Neuronal stem cell (in vitro differentiated cells): ENCODE data around the gene FNDC8.
A peak's percentile ranks its signal among the peaks of the same experiment; 100 is the strongest.

Experiments used
- DNase-seq: peaks from one replicate; pipeline ENCODE4 v3.0.0-alpha.2; 2013; ENCODE audit warnings: low spot score
- H2AFZ ChIP-seq: one replicate; pipeline ENCODE4 v1.6.1; 2013; ENCODE audit warnings: mild to moderate bottlenecking, low read length, inconsistent platforms
- H2AK5ac ChIP-seq: 2 replicates; pipeline ENCODE4 v1.6.1; 2013; ENCODE audit warnings: low read depth, mild to moderate bottlenecking, inconsistent platforms, low read length, moderate library complexity, mixed read lengths
- H2BK120ac ChIP-seq: 2 replicates; pipeline ENCODE4 v1.6.1; 2013; ENCODE audit warnings: low read depth, mild to moderate bottlenecking, inconsistent platforms, low read length, moderate library complexity, mixed read lengths
- H2BK12ac ChIP-seq: one replicate; pipeline ENCODE4 v1.6.1; 2013; ENCODE audit warnings: low read length, inconsistent platforms
- H2BK15ac ChIP-seq: 2 replicates; pipeline ENCODE4 v1.6.1; 2013; ENCODE audit warnings: mild to moderate bottlenecking, low read length, inconsistent platforms, mixed read lengths
- H2BK5ac ChIP-seq: one replicate; pipeline ENCODE4 v1.6.1; 2013; ENCODE audit warnings: inconsistent platforms, mild to moderate bottlenecking, low read length, moderate library complexity
- H3K14ac ChIP-seq: one replicate; pipeline ENCODE4 v1.6.1; 2013; ENCODE audit warnings: low read length, inconsistent platforms
- H3K18ac ChIP-seq: 2 replicates; pipeline ENCODE4 v1.6.1; 2013; ENCODE audit warnings: low read length, inconsistent platforms
- H3K23ac ChIP-seq: 2 replicates; pipeline ENCODE4 v1.6.1; 2013; ENCODE audit warnings: low read depth, mild to moderate bottlenecking, mixed read lengths, low read length, inconsistent platforms; ENCODE audit not compliant: poor library complexity
- H3K27ac ChIP-seq: replicated peaks from 3 replicates; pipeline ENCODE4 v1.5.1; 2013; ENCODE audit warnings: low read length, inconsistent platforms
- H3K27me3 ChIP-seq, 3 experiments: 2 replicates each; pipeline ENCODE4 v1.6.1; 2013; ENCODE audit warnings: low read length in 3 of 3, mild to moderate bottlenecking in 2 of 3, inconsistent platforms in 1 of 3, low read depth in 1 of 3, mixed read lengths in 1 of 3, moderate library complexity in 1 of 3; ENCODE audit not compliant: control insufficient read depth in 3 of 3, insufficient read depth in 3 of 3
- H3K36me3 ChIP-seq, 2 donors: replicated peaks in 1 of 2; 2 replicates each; pipeline ENCODE4 v1.6.1; 2013; ENCODE audit warnings: low read length in 2 of 2; ENCODE audit not compliant: control insufficient read depth in 2 of 2, insufficient read depth in 2 of 2
- H3K4ac ChIP-seq: 2 replicates; pipeline ENCODE4 v1.6.1; 2013; ENCODE audit warnings: inconsistent platforms, mild to moderate bottlenecking, low read length, moderate library complexity
- H3K4me1 ChIP-seq, 2 donors: 1 replicate in 1 of 2; 2 replicates in 1 of 2; pipeline ENCODE4 v1.6.1; 2013; ENCODE audit warnings: low read length in 2 of 2, low read depth in 1 of 2; ENCODE audit not compliant: control insufficient read depth in 2 of 2, insufficient read depth in 1 of 2
- H3K4me2 ChIP-seq: one replicate; pipeline ENCODE4 v1.6.1; 2013; ENCODE audit warnings: mild to moderate bottlenecking, low read length, inconsistent platforms; ENCODE audit not compliant: insufficient read depth, poor library complexity, severe bottlenecking
- H3K4me3 ChIP-seq, 2 donors: 2 replicates each; pipeline ENCODE4 v1.5.1; 2013; ENCODE audit warnings: low read length in 2 of 2, mild to moderate bottlenecking in 2 of 2, inconsistent platforms in 1 of 2, moderate library complexity in 1 of 2
- H3K79me1 ChIP-seq: one replicate; pipeline ENCODE4 v1.6.1; 2013; ENCODE audit warnings: low read depth, mild to moderate bottlenecking, inconsistent platforms, low read length, moderate library complexity
- H3K9ac ChIP-seq: one replicate; pipeline ENCODE4 v1.6.1; 2013; ENCODE audit warnings: mild to moderate bottlenecking, low read depth, low read length, inconsistent platforms; ENCODE audit not compliant: poor library complexity
- H3K9me3 ChIP-seq, 2 donors: replicated peaks in 1 of 2; 2 replicates each; pipeline versions ENCODE3 to v1.6.1; 2013; ENCODE audit warnings: low read length in 2 of 2, mild to moderate bottlenecking in 2 of 2, inconsistent platforms in 1 of 2, low read depth in 1 of 2, mixed read lengths in 1 of 2, moderate library complexity in 1 of 2; ENCODE audit not compliant: control insufficient read depth in 2 of 2, insufficient read depth in 1 of 2
- H4K8ac ChIP-seq: one replicate; pipeline ENCODE4 v1.6.1; 2013; ENCODE audit warnings: low read depth, mild to moderate bottlenecking, inconsistent platforms, low read length, moderate library complexity
- H4K91ac ChIP-seq: one replicate; pipeline ENCODE4 v1.6.1; 2013; ENCODE audit warnings: low read length, low read depth, mild to moderate bottlenecking, inconsistent platforms; ENCODE audit not compliant: poor library complexity
- WGBS, 2 donors: extraction: QIAGEN DNeasy Blood & Tissue Kit; methylation state at CpG; one replicate each; pipeline ENCODE4 v1.1.7; 2013; ENCODE audit warnings: missing lambda C conversion rate in 2 of 2, mixed read lengths in 1 of 2; ENCODE audit not compliant: insufficient read length in 2 of 2, insufficient replicate concordance in 1 of 2; ENCODE audit errors: extremely low coverage in 2 of 2; 5-methylcytosine and 5-hydroxymethylcytosine counted together

The FNDC8 gene

GRCh38 chr17:35142467-35142796, 21.0 kb downstream of the FNDC8 start:
- H3K4me1 ChIP-seq, result no peaks in the 10 kb centered on the region
- H4K91ac ChIP-seq, result no peak overlapping the region
- no peak overlapping the region for H2BK5ac ChIP-seq
- no peaks in the 10 kb centered on the region for H3K79me1 ChIP-seq
- H3K4me2 ChIP-seq, result no peak overlapping the region
- peak overlapping the region; percentile 95 for H2AFZ ChIP-seq
- no peak overlapping the region for H3K9ac ChIP-seq
- no peak overlapping the region for H3K23ac ChIP-seq
- no peak for DNase-seq
- peaks cover 0 to 12% (median 0%) of the 10 kb centered on the region in 3 experiments for H3K27me3 ChIP-seq
- peak overlapping the region; percentile 57 for H3K18ac ChIP-seq
- H3K4me3 ChIP-seq, result peak overlapping the region in 1 of 2 donors; percentile 94
- peak overlapping the region; percentile 34 for H2AK5ac ChIP-seq
- no peak overlapping the region for H2BK15ac ChIP-seq
- H3K36me3 ChIP-seq, result peaks cover 18 to 28% of the 10 kb centered on the region in 2 donors
- no peak overlapping the region for H2BK12ac ChIP-seq
- H3K9me3 ChIP-seq, result no peaks in the 10 kb centered on the region
- H3K4ac ChIP-seq, result no peak overlapping the region
- H2BK120ac ChIP-seq, result no peak overlapping the region
- H3K14ac ChIP-seq, result no peak overlapping the region
- no CpG with 5 or more reads among the region's 8 CpGs for WGBS, 2 donors
- H4K8ac ChIP-seq, result no peak overlapping the region
- no peak overlapping the region for H3K27ac ChIP-seq

GRCh38 chr17:35144840-35145239, 23.4 kb downstream of the FNDC8 start:
- Histone ChIP-seq H2AK5ac (no peak overlapping the region), H3K4me3 (no peak overlapping the region), H3K4me2 (no peak overlapping the region), H3K23ac (no peak overlapping the region), H3K36me3 (peaks cover 1 to 4% of the 10 kb centered on the region in 2 donors), H2BK120ac (no peak overlapping the region), H3K9me3 (no peaks in the 10 kb centered on the region), H3K27me3 (peaks cover 0 to 30% (median 0%) of the 10 kb centered on the region in 3 experiments), H3K79me1 (no peaks in the 10 kb centered on the region), H4K91ac (no peak overlapping the region), H3K9ac (no peak overlapping the region), H2BK12ac (no peak overlapping the region), H3K14ac (no peak overlapping the region), H3K27ac (no peak overlapping the region), H3K4ac (no peak overlapping the region), H2AFZ (no peak overlapping the region), H3K18ac (no peak overlapping the region), H2BK5ac (no peak overlapping the region), H3K4me1 (no peaks in the 10 kb centered on the region), H4K8ac (no peak overlapping the region), H2BK15ac (no peak overlapping the region)
- no peak for DNase-seq
- no CpG with 5 or more reads among the region's 4 CpGs for WGBS, 2 donors

- H3K23ac ChIP-seq, result no peak overlapping the region
- H3K18ac ChIP-seq, result no peak overlapping the region
- no peak overlapping the region for H3K27ac ChIP-seq
- no peak for DNase-seq
- no peak overlapping the region for H3K4ac ChIP-seq
- H3K14ac ChIP-seq, result no peak overlapping the region
- no peak overlapping the region for H2AFZ ChIP-seq
- peaks cover 0 to 30% (median 0%) of the 10 kb centered on the region in 3 experiments for H3K27me3 ChIP-seq
- no peak overlapping the region for H2AK5ac ChIP-seq
- no peak overlapping the region for H4K8ac ChIP-seq
- H3K36me3 ChIP-seq, result no peaks in the 10 kb centered on the region
- no peaks in the 10 kb centered on the region for H3K4me1 ChIP-seq
- H3K4me2 ChIP-seq, result no peak overlapping the region
- H2BK120ac ChIP-seq, result no peak overlapping the region
- no peaks in the 10 kb centered on the region for H3K9me3 ChIP-seq
- H3K9ac ChIP-seq, result no peak overlapping the region
- no peak overlapping the region for H2BK15ac ChIP-seq
- no peak overlapping the region for H2BK12ac ChIP-seq
- WGBS, 2 donors, result no CpG with 5 or more reads among the region's 4 CpGs
- H3K79me1 ChIP-seq, result no peaks in the 10 kb centered on the region
- no peak overlapping the region for H2BK5ac ChIP-seq
- H4K91ac ChIP-seq, result no peak overlapping the region
- no peak overlapping the region for H3K4me3 ChIP-seq
Measured at GRCh38 chr17:35146214-35146833, 24.9 kb downstream of the FNDC8 start.

GRCh38 chr17:35147375-35147905, 26.0 kb downstream of the FNDC8 start, which contains the start of gene UNC45B:
UNC45B (plus strand) TSS chr17:35147817; CDS start chr17:35148264, 447 bp downstream.
- peak within 1 kb of the TSS; percentile 40 for H2AK5ac ChIP-seq
- no peaks in the 10 kb centered on the region for H3K79me1 ChIP-seq
- H3K18ac ChIP-seq, result no peak within 1 kb of the TSS
- H2BK120ac ChIP-seq, result peak within 1 kb of the TSS; percentile 66
- H2BK12ac ChIP-seq, result no peak within 1 kb of the TSS
- H3K4ac ChIP-seq, result no peak within 1 kb of the TSS
- H4K91ac ChIP-seq, result no peak within 1 kb of the TSS
- H2AFZ ChIP-seq, result no peak within 1 kb of the TSS
- H3K4me1 ChIP-seq, result no peaks in the 10 kb centered on the region
- H3K4me3 ChIP-seq, result no peak within 1 kb of the TSS
- H3K27ac ChIP-seq, result no peak within 1 kb of the TSS
- DNase-seq, result no peak
- H3K9ac ChIP-seq, result no peak within 1 kb of the TSS
- H3K27me3 ChIP-seq, result peaks cover 0 to 31% (median 0%) of the 10 kb centered on the region in 3 experiments
- no CpG with 5 or more reads among the region's 4 CpGs for WGBS, 2 donors
- peak within 1 kb of the TSS; percentile 14 for H2BK5ac ChIP-seq
- no peaks in the 10 kb centered on the region for H3K36me3 ChIP-seq
- H2BK15ac ChIP-seq, result no peak within 1 kb of the TSS
- no peak within 1 kb of the TSS for H4K8ac ChIP-seq
- no peaks in the 10 kb centered on the region for H3K9me3 ChIP-seq
- H3K4me2 ChIP-seq, result no peak within 1 kb of the TSS
- no peak within 1 kb of the TSS for H3K23ac ChIP-seq
- no peak within 1 kb of the TSS for H3K14ac ChIP-seq
